Measurements from ENCODE around the gene HIVEP2.

DNA sequence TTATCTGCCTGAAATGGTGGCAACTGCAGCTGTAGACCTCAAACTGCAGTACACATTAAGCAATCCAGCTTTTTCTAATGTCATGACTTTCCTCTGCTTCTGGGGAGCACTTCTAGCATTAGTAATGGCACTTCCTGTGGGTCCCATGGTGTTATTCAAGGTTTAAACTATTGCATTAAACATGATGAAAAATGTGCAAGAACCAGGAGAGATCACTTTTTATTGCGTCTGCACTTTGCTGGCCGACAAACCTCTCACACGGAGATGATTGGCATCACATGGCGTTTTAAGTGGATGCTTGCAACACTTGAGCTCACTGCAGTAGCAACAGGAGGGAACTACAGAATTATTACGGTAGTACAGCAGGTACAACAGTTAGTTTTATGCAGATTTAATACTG is 148.4 kb downstream of the HIVEP2 start:
- TF ChIP-seq EZH2 (IDR thresholded peaks at IDR 0.05; ENCODE audit: insufficient read depth, poor library complexity, severe bottlenecking): no peak
- no peak for TF ChIP-seq EZH2phosphoT487 (IDR thresholded peaks at IDR 0.05; ENCODE audit: insufficient read depth, low read depth)
